BLaER1 treated with 17β-estradiol and CSF1 and Interleukin-3, amounts not matched to agents 10 nM and 100 nM (cell line): ENCODE measurements around the gene ASTL.
A peak's percentile ranks its signal among the peaks of the same experiment; 100 is the strongest.

Experiments used
- H3K27ac ChIP-seq, 11 experiments: shearing (Covaris generic); formaldehyde crosslinking; 2 replicates each; pipeline ENCODE4 v1.8.1; 2022
- H3K27me3 ChIP-seq, 11 experiments: shearing (Covaris generic); formaldehyde crosslinking; 2 replicates each; pipeline ENCODE4 v1.8.1; 2022
- H3K36me3 ChIP-seq, 11 experiments: shearing (Covaris generic); formaldehyde crosslinking; 2 replicates each; pipeline ENCODE4 v1.8.1; 2022
- H3K4me1 ChIP-seq, 10 experiments: shearing (Covaris generic); formaldehyde crosslinking; 2 replicates each; pipeline ENCODE4 v1.8.1; 2022
- H3K4me2 ChIP-seq, 11 experiments: shearing (Covaris generic); formaldehyde crosslinking; 2 replicates each; pipeline ENCODE4 v1.8.1; 2022
- H3K4me3 ChIP-seq, 10 experiments: shearing (Covaris generic); formaldehyde crosslinking; 2 replicates each; pipeline ENCODE4 v1.8.1; 2022
- H3K9ac ChIP-seq, 11 experiments: shearing (Covaris generic); formaldehyde crosslinking; 2 replicates each; pipeline ENCODE4 v1.8.1; 2022
- H3K9me3 ChIP-seq, 11 experiments: shearing (Covaris generic); formaldehyde crosslinking; replicated peaks in 1 of 11; 2 replicates each; pipeline ENCODE4 v1.8.1; 2022
- H4K20me1 ChIP-seq, 11 experiments: shearing (Covaris generic); formaldehyde crosslinking; 2 replicates each; pipeline ENCODE4 v1.8.1; 2022
- Cebpa-rat ChIP-seq, 11 experiments: shearing (Covaris generic); IDR thresholded peaks; 2 replicates each; pipeline ENCODE4 v1.8.1; 2022

The ASTL gene

GRCh38 chr2:96114546-96114902 is 23.8 kb downstream of the ASTL start:
- H3K4me3 ChIP-seq = no peak overlapping the region
- no peak for TF ChIP-seq Cebpa-rat (IDR thresholded peaks at IDR 0.05)
- peaks cover 0 to 16% (median 0%) of the 10 kb centered on the region in 11 experiments; a peak in 2 of 22 replicates for H4K20me1 ChIP-seq
- peak overlapping the region in 3 of 11 experiments; percentile 18 to 30 (median 21); a peak in 2 of 22 replicates for H3K9ac ChIP-seq
- no peaks in the 10 kb centered on the region; a peak in 1 of 22 replicates for H3K9me3 ChIP-seq
- peaks cover 16 to 68% (median 52%) of the 10 kb centered on the region in 10 experiments for H3K4me1 ChIP-seq
- peak overlapping the region in 1 of 11 experiments; percentile 19; a peak in 2 of 22 replicates for H3K27ac ChIP-seq
- no peaks in the 10 kb centered on the region for H3K36me3 ChIP-seq
- H3K27me3 ChIP-seq = peaks cover 16 to 40% (median 31%) of the 10 kb centered on the region in 11 experiments
- H3K4me2 ChIP-seq = peak overlapping the region; percentile 30 to 100 (median 98)

DNA sequence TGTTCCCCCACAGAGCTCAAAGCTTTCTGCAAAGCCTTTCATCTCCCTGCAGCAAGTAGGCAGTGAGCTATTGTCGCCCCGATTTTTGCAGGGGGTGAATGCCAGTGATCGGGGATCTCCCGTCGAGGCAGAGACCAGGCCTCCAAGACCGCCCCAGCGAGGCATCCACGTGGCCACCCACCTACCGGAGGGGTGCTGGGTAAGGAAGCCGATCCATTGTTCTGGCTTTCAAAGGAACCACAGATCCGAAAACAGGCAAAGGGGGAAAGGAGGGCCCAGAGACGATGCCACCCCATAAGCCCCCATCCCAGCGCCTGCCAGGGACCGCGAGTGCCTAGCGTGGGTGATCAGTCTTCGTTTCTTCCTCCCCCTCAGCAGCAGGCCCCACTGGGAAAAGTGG is 24.4 kb downstream of the ASTL start:
- Histone ChIP-seq H3K36me3 (no peaks in the 10 kb centered on the region), H3K4me2 (peak overlapping the region in 9 of 11 experiments; percentile 96 to 100 (median 98); a peak in 17 of 22 replicates), H3K4me3 (no peak overlapping the region), H4K20me1 (peaks cover 0 to 16% (median 0%) of the 10 kb centered on the region in 11 experiments; a peak in 2 of 22 replicates), H3K9ac (peak overlapping the region in 3 of 11 experiments; percentile 18 to 30 (median 21); a peak in 2 of 22 replicates), H3K4me1 (peaks cover 15 to 67% (median 53%) of the 10 kb centered on the region in 10 experiments), H3K27ac (peak overlapping the region in 1 of 11 experiments; percentile 19; a peak in 1 of 22 replicates), H3K27me3 (peaks cover 16 to 40% (median 31%) of the 10 kb centered on the region in 11 experiments), H3K9me3 (no peaks in the 10 kb centered on the region; a peak in 1 of 22 replicates)
- TF ChIP-seq Cebpa-rat (IDR thresholded peaks at IDR 0.05) = no peak

DNA sequence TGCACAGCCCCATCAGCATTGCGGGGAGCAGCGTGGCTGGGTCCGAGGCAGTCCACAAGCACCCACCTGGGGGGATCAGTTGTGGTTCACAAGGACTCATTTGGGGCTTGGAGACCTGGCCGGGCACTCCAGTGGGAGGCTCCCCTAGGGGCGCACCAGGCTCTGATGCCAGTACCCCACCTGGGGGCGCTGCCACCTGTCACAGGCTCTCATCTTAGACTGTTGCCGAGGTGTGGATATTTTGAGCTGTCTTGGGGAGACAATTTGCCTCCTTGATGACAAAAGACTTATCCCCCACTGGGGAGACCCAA is 25.0 kb downstream of the ASTL start:
- no peak overlapping the region for H3K9ac ChIP-seq
- peaks cover 0 to 16% (median 0%) of the 10 kb centered on the region in 11 experiments; a peak in 2 of 22 replicates for H4K20me1 ChIP-seq
- H3K4me1 ChIP-seq = peaks cover 18 to 74% (median 59%) of the 10 kb centered on the region in 10 experiments
- no peaks in the 10 kb centered on the region for H3K36me3 ChIP-seq
- peak overlapping the region in 8 of 11 experiments; percentile 18 to 99 (median 97); a peak in 9 of 22 replicates for H3K4me2 ChIP-seq
- H3K4me3 ChIP-seq = no peak overlapping the region
- H3K27ac ChIP-seq = no peak overlapping the region
- no peak for TF ChIP-seq Cebpa-rat (IDR thresholded peaks at IDR 0.05)
- peaks cover 16 to 40% (median 31%) of the 10 kb centered on the region in 11 experiments for H3K27me3 ChIP-seq
- no peaks in the 10 kb centered on the region; a peak in 1 of 22 replicates for H3K9me3 ChIP-seq

DNA sequence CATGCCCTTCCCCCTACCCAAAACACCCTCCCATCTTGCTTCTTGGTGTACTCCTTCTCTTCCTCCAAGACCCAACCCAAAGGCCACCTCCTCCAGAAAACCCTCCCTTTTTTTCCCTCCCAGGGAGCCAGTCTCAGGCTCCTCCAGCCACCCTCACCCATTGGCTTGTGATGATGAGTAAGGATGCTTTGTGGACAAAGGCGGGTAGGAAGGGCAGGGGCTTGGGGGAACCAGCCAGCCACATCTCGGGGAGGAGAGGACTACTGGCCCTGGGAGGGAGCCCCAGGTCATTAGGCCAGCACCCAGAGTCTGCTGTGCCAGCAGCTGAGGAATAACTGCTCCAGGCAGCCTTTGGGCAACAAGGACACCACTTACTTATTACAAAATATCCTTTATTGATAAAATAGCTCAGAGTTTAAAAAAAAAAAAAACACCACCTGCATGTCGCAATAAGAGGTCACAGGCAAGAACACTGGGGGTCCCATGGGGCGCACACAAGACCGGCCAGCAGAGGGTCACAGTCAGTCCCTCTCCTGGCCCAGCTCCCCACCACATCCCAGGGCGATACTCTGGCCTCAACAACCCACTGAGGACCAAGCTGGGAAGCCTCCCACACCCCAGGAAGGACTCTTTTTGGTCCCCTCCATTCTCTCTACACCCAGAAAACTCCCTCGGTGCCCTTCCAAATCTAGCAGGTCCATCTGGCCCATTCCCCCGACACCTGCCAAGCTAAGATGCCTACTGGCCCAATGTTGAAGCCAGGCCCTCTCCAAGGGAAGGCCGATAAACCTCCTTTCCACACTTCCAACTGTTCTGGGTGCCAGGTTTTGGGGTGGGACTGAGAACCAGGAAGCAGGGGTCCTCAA is 25.6 kb downstream of the ASTL start:
- no peak for TF ChIP-seq Cebpa-rat (IDR thresholded peaks at IDR 0.05)
- H3K27ac ChIP-seq = no peak overlapping the region
- H3K4me3 ChIP-seq = no peak overlapping the region
- peaks cover 24 to 80% (median 65%) of the 10 kb centered on the region in 10 experiments for H3K4me1 ChIP-seq
- no peaks in the 10 kb centered on the region for H3K36me3 ChIP-seq
- no peak overlapping the region for H3K9ac ChIP-seq
- peaks cover 16 to 39% (median 29%) of the 10 kb centered on the region in 11 experiments for H3K27me3 ChIP-seq
- peak overlapping the region in 8 of 11 experiments; percentile 18 to 99 (median 97); a peak in 11 of 22 replicates for H3K4me2 ChIP-seq
- no peaks in the 10 kb centered on the region; a peak in 1 of 22 replicates for H3K9me3 ChIP-seq
- H4K20me1 ChIP-seq = peaks cover 0 to 16% (median 0%) of the 10 kb centered on the region in 11 experiments; a peak in 2 of 22 replicates

- H3K27me3 ChIP-seq = peaks cover 16 to 32% (median 22%) of the 10 kb centered on the region in 11 experiments
These were observed 26.3 kb downstream of the ASTL start for GRCh38 chr2:96111823-96112500.

GRCh38 chr2:96111257-96111640 is 27.1 kb downstream of the ASTL start:
- peaks cover 26 to 77% (median 66%) of the 10 kb centered on the region in 10 experiments for H3K4me1 ChIP-seq
- no peak overlapping the region for H3K27ac ChIP-seq
- H3K9ac ChIP-seq = no peak overlapping the region

More at GRCh38 chr2:96111823-96112500, 26.3 kb downstream of the ASTL start:
- Histone ChIP-seq H3K4me1 (peaks cover 26 to 81% (median 66%) of the 10 kb centered on the region in 10 experiments), H3K27ac (no peak overlapping the region), H4K20me1 (peaks cover 0 to 16% (median 0%) of the 10 kb centered on the region in 11 experiments; a peak in 2 of 22 replicates), H3K4me2 (peak overlapping the region in 5 of 11 experiments; percentile 97 to 99 (median 98); a peak in 5 of 22 replicates), H3K36me3 (no peaks in the 10 kb centered on the region), H3K4me3 (no peak overlapping the region), H3K9ac (no peak overlapping the region), H3K9me3 (no peaks in the 10 kb centered on the region; a peak in 1 of 22 replicates)
- TF ChIP-seq Cebpa-rat (IDR thresholded peaks at IDR 0.05) = no peak

DNA sequence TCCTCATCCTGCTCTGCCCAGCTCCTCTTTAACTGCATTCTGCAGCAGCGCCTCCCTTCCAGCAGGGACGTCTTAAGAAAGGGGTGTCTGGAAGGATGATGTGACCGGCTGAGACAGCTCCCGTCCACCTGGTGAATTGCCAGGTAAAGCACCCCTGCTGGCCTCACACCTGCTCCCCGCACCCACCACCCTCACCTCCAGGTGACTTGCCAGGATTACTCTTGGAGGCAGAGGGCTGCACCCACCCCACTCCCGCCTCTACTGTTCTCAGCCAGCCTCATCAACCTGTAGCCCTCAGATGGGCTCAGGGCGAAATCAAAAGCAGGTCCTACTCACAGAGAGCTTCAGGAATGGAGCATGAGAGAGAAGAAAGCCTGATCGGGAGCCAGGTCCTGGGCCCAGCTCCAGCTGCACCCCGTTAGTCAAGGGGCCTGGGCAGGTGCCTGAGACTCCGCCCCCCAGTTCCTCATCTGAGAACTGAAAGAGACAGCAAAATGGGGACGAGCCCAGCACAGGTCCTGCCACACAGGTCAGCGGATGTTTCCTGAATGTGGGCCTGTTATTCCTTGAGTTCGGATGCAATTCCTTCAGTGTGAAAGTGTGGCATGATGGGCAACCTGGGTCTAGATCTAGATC is 27.6 kb downstream of the ASTL start:
- no peak for TF ChIP-seq Cebpa-rat (IDR thresholded peaks at IDR 0.05)
- no peak overlapping the region for H3K27ac ChIP-seq
- H3K4me3 ChIP-seq = no peak overlapping the region
- 0 out of 22 replicates have a peak, but pooled peaks cover 0 to under 1% (median 0%) of the 10 kb centered on the region in 11 experiments for H3K36me3 ChIP-seq
- H3K4me2 ChIP-seq = no peak overlapping the region
- H3K4me1 ChIP-seq = peaks cover 26 to 72% (median 61%) of the 10 kb centered on the region in 10 experiments
- H3K9ac ChIP-seq = no peak overlapping the region
- H3K9me3 ChIP-seq = peaks cover 3 to 8% (median 4%) of the 10 kb centered on the region in 11 experiments; a peak in 20 of 22 replicates
- peaks cover 0 to 12% (median 0%) of the 10 kb centered on the region in 11 experiments; a peak in 2 of 22 replicates for H4K20me1 ChIP-seq
- peaks cover 4 to 21% (median 10%) of the 10 kb centered on the region in 11 experiments; a peak in 21 of 22 replicates for H3K27me3 ChIP-seq

More at GRCh38 chr2:96111257-96111640, 27.1 kb downstream of the ASTL start:
- Histone ChIP-seq H3K4me2 (no peak overlapping the region), H4K20me1 (peaks cover 0 to 16% (median 0%) of the 10 kb centered on the region in 11 experiments; a peak in 2 of 22 replicates), H3K4me3 (no peak overlapping the region), H3K27me3 (peaks cover 9 to 26% (median 15%) of the 10 kb centered on the region in 11 experiments), H3K36me3 (no peaks in the 10 kb centered on the region), H3K9me3 (peaks cover 0 to 3% (median 0%) of the 10 kb centered on the region in 11 experiments; a peak in 4 of 22 replicates)
- no peak for TF ChIP-seq Cebpa-rat (IDR thresholded peaks at IDR 0.05)

GRCh38 chr2:96109931-96110511 is 28.3 kb downstream of the ASTL start:
- peaks cover 22 to 67% (median 53%) of the 10 kb centered on the region in 10 experiments for H3K4me1 ChIP-seq
- H3K4me2 ChIP-seq = no peak overlapping the region
- no peak overlapping the region for H3K9ac ChIP-seq
- TF ChIP-seq Cebpa-rat (IDR thresholded peaks at IDR 0.05) = no peak
- H3K27me3 ChIP-seq = peaks cover 0 to 14% (median 2%) of the 10 kb centered on the region in 11 experiments; a peak in 10 of 22 replicates
- H3K4me3 ChIP-seq = no peak overlapping the region
- no peak overlapping the region for H3K27ac ChIP-seq
- H3K36me3 ChIP-seq = peaks cover 0 to 6% (median 0%) of the 10 kb centered on the region in 11 experiments; a peak in 1 of 22 replicates
- peaks cover 0 to 5% (median 0%) of the 10 kb centered on the region in 11 experiments; a peak in 1 of 22 replicates for H4K20me1 ChIP-seq
- H3K9me3 ChIP-seq = peaks cover 10 to 16% (median 11%) of the 10 kb centered on the region in 11 experiments
